D721Med (cell line): ENCODE results near the gene RBM24.
"Not testable (repeated sequence)": the region's sequence is repeated elsewhere in the genome, so short reads cannot be mapped to it uniquely, and the experiment has no call there.

Source experiments
- DNase-seq: peaks from one replicate; pipeline ENCODE4 v3.0.0; 2011; ENCODE audit warnings: low spot score; ENCODE audit not compliant: insufficient read length
- FAIRE-seq: peaks from 2 replicates; lab custom pipeline; 2011; peaks lifted over from hg19 to GRCh38; lab: Jason Lieb, UNC
- CTCF ChIP-seq: IDR thresholded peaks from 2 replicates; pipeline ENCODE4 v1.5.1; 2012; ENCODE audit warnings: mild to moderate bottlenecking, control low read depth; ENCODE audit not compliant: insufficient read depth; ENCODE audit errors: missing control alignments

Gene RBM24

DNA sequence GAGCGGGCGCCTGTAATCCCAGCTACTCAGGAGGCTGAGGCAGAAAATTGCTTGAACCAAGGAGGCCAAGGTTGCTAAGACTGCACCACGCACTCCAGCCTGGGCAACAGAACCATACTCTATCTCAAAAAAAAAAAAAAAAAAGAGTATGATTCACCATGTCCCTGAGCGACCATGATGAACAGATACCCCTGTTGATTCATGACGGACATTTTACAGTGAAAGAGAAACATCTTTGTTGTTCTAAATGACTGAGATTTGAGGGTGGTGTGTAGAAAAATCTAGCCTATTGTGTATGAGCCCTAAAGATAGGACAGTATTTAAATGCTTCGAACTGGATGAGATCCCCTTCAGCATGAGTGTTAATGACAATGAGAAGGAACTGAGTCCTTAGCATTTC lies 32.8 kb downstream of the RBM24 start:
- TF ChIP-seq CTCF, result no peak
- no peak for FAIRE-seq
- no peak for DNase-seq

DNA sequence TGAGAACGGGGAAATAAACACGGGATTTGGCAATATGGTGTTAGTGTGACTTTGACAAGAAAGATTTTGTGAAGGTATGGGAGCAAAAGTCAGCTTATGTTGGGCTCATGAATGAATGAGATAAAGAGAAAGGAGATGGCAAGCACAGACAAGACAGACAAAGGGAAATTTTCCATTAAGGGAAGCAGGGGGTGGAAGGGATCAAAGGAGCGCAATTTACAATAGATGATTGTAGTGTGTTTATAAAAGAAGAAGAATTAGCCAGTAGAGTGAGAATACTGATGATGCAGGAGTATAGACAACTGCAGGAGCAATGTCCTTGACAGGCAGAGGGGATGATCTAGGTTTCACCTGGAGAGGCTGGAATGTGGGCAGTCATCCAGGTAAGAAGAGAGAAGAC lies 34.1 kb downstream of the RBM24 start:
- no peak for TF ChIP-seq CTCF
- FAIRE-seq (no peak), DNase-seq (no peak)

GRCh38 chr6:17318435-17319165 lies 37.4 kb downstream of the RBM24 start:
- FAIRE-seq, result no peak
- TF ChIP-seq CTCF, result no peak
- no peak for DNase-seq

DNA sequence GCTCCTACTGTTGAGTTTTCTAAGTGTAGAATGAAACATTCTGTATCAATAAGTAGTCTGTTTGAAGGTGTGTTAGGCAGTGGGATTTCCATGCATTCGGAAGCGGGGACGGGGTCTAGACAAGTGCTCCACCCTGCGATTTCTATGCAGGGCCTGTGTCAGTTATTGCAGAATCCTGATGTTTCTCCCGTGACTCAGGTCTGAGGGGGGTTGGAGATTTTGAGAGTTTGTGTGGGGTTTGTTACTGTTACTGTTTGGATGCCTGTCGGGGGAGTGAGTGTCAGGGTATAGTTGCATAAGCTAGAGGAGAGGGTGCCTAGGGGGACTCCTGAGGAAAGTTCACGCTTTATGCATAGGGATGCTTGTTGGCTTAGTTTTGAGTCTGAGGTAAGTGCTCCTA lies 39.1 kb downstream of the RBM24 start:
- DNase-seq, FAIRE-seq: not testable (repeated sequence)

DNA sequence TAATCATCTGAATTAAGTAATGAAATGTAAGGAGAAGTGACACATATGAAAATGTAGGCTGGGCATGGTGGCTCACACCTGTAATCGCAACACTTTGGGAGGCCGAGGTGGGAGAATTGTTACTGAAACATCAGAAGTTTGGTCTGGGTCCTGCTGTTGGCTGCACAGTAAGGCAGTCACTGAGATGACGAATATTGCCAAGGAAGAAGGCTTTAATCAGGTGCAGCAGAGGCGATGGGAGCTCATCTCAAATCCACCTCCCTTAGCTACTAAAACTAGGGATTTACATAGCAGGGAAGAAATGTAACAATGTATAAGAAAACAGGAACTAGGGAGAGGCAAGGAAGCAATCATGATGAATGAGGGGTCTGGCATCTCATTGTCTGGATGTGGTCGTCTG lies 50.1 kb downstream of the RBM24 start:
- DNase-seq (no peak), FAIRE-seq (no peak)
- no peak for TF ChIP-seq CTCF

- TF ChIP-seq CTCF, result no peak
- DNase-seq (no peak), FAIRE-seq (no peak)
Measured at GRCh38 chr6:17334265-17334664, 53.1 kb downstream of the RBM24 start.

- DNase-seq (no peak), FAIRE-seq (no peak)
- no peak for TF ChIP-seq CTCF
Measured at GRCh38 chr6:17336425-17336824, 55.3 kb downstream of the RBM24 start.
